HG03095 (cell line): ENCODE measurements around the gene DENND5A.
A peak's percentile ranks its signal among the peaks of the same experiment; 100 is the strongest.

Experiments
- ATAC-seq: cut with Tn5 transposase; IDR thresholded peaks from one replicate; pipeline ENCODE4 v1.9.1; 2021; ENCODE audit warnings: moderate library complexity; ENCODE audit not compliant: unreplicated experiment

DENND5A gene

GRCh38 chr11:9141186-9141585 is 124.0 kb downstream of the DENND5A start:
- no peak for ATAC-seq

GRCh38 chr11:9139628-9140357 is 125.4 kb downstream of the DENND5A start:
- no peak for ATAC-seq

GRCh38 chr11:9138612-9139579 is 126.3 kb downstream of the DENND5A start:
- ATAC-seq = no peak

- peak; percentile 11 for ATAC-seq
These were observed 127.1 kb downstream of the DENND5A start for GRCh38 chr11:9138133-9138453.

- ATAC-seq = peak; percentile 87
These were observed 127.6 kb downstream of the DENND5A start for GRCh38 chr11:9137293-9138132.

- ATAC-seq = no peak
These were observed 128.4 kb downstream of the DENND5A start for GRCh38 chr11:9136741-9137140.

GRCh38 chr11:9133956-9134355 is 131.2 kb downstream of the DENND5A start:
- ATAC-seq = no peak

- no peak for ATAC-seq
These were observed 132.8 kb downstream of the DENND5A start for GRCh38 chr11:9132203-9132878.

GRCh38 chr11:9130297-9130696 is 134.9 kb downstream of the DENND5A start:
- ATAC-seq = no peak

GRCh38 chr11:9126636-9127035 is 138.5 kb downstream of the DENND5A start:
- ATAC-seq = no peak

- ATAC-seq = no peak
These were observed 139.8 kb downstream of the DENND5A start for GRCh38 chr11:9125185-9125886.

GRCh38 chr11:9123595-9124304 is 141.4 kb downstream of the DENND5A start:
- ATAC-seq = no peak

- no peak for ATAC-seq
These were observed 143.7 kb downstream of the DENND5A start for GRCh38 chr11:9121469-9121796.

GRCh38 chr11:9120664-9121468 is 144.3 kb downstream of the DENND5A start:
- ATAC-seq = no peak

GRCh38 chr11:9118277-9118676 is 146.9 kb downstream of the DENND5A start:
- no peak for ATAC-seq

GRCh38 chr11:9112075-9112474 is 153.1 kb downstream of the DENND5A start:
- no peak for ATAC-seq

- no peak for ATAC-seq
These were observed 155.1 kb downstream of the DENND5A start for GRCh38 chr11:9109858-9110731.

- ATAC-seq = no peak
These were observed 160.6 kb downstream of the DENND5A start for GRCh38 chr11:9104580-9104979.
